HepG2 (cell line): ENCODE measurements around the gene CALY. TPM values are rescaled to one million over a fixed set of nuclear protein-coding genes. Genes with fewer than 3 reads are reported as not detected.

Experiments used
- ATF7 ChIP-seq, 2 experiments: fragments of 450-650 bp in 1 of 2; sonication (generic) in 1 of 2; formaldehyde crosslinking in 1 of 2; IDR thresholded peaks; 2 replicates each; pipeline versions ENCODE4 v1.4.0 to v1.6.1; 2016 to 2020; ENCODE audit warnings: antibody characterized with exemption in 1 of 2, mild to moderate bottlenecking in 1 of 2, missing genetic modification reagents in 1 of 2
- BCL3 ChIP-seq: sonication (generic); formaldehyde crosslinking; IDR thresholded peaks from 2 replicates; pipeline ENCODE4 v1.5.1; 2020; ENCODE audit warnings: mild to moderate bottlenecking, missing genetic modification reagents, moderate library complexity
- DDIT3 ChIP-seq: sonication (generic); formaldehyde crosslinking; IDR thresholded peaks from 2 replicates; pipeline ENCODE4 v1.4.0; 2020; ENCODE audit warnings: mild to moderate bottlenecking, missing genetic modification reagents
- FOXK1 ChIP-seq: sonication (generic); formaldehyde crosslinking; IDR thresholded peaks from 2 replicates; pipeline ENCODE4 v1.4.0; 2020; ENCODE audit warnings: low read depth, missing genetic modification reagents, borderline replicate concordance
- KAT8 ChIP-seq: IDR thresholded peaks from 2 replicates; pipeline ENCODE4 v1.6.1; 2016; ENCODE audit warnings: missing genetic modification reagents, missing compliant biosample characterization
- MEIS2 ChIP-seq: sonication (generic); formaldehyde crosslinking; IDR thresholded peaks from 2 replicates; pipeline ENCODE4 v1.9.0; 2021; ENCODE audit warnings: mild to moderate bottlenecking, missing genetic modification reagents
- MXD3 ChIP-seq: IDR thresholded peaks from 2 replicates; pipeline ENCODE4 v1.6.1; 2016; ENCODE audit warnings: mild to moderate bottlenecking, missing biosample characterization, missing genetic modification reagents
- NONO ChIP-seq, 2 experiments: fragments of 450-650 bp in 1 of 2; sonication (generic) in 1 of 2; formaldehyde crosslinking in 1 of 2; IDR thresholded peaks in 1 of 2; conservative IDR thresholded peaks in 1 of 2; 2 replicates each; pipeline versions ENCODE4 v1.6.1 to v1.8.0; 2017 to 2022; ENCODE audit warnings: mild to moderate bottlenecking in 1 of 2, missing genetic modification reagents in 1 of 2, moderate library complexity in 1 of 2
- SKI ChIP-seq: fragments of 450-650 bp; IDR thresholded peaks from one replicate; pipeline ENCODE4 v1.6.1; 2018; ENCODE audit warnings: mild to moderate bottlenecking; ENCODE audit not compliant: partially characterized antibody
- SOX5 ChIP-seq: IDR thresholded peaks from 2 replicates; pipeline ENCODE4 v1.6.1; 2016; ENCODE audit warnings: borderline replicate concordance
- THAP9 ChIP-seq: sonication (generic); formaldehyde crosslinking; IDR thresholded peaks from 2 replicates; pipeline ENCODE4; 2020; ENCODE audit warnings: missing genetic modification reagents, mild to moderate bottlenecking, borderline replicate concordance
- ZFP62 ChIP-seq: sonication (generic); formaldehyde crosslinking; IDR thresholded peaks from 2 replicates; pipeline ENCODE4 v1.4.0; 2020; ENCODE audit warnings: missing genetic modification reagents
- ZGPAT ChIP-seq: IDR thresholded peaks from 2 replicates; pipeline ENCODE4 v1.6.1; 2016; ENCODE audit warnings: mild to moderate bottlenecking
- ZNF292 ChIP-seq: sonication (generic); formaldehyde crosslinking; IDR thresholded peaks from 2 replicates; pipeline ENCODE4 v1.8.1; 2022; ENCODE audit warnings: mild to moderate bottlenecking, low read depth, missing genetic modification reagents, borderline replicate concordance
- ZNF44 ChIP-seq: sonication (generic); formaldehyde crosslinking; IDR thresholded peaks from 2 replicates; pipeline ENCODE4 v1.5.1; 2020; ENCODE audit warnings: mild to moderate bottlenecking, missing genetic modification reagents
- ZNF441 ChIP-seq: sonication (generic); formaldehyde crosslinking; IDR thresholded peaks from 2 replicates; pipeline ENCODE4 v1.7.0; 2021; ENCODE audit warnings: missing genetic modification reagents, borderline replicate concordance
- ZNF543 ChIP-seq: sonication (generic); formaldehyde crosslinking; IDR thresholded peaks from 2 replicates; pipeline ENCODE4 v1.4.0; 2020; ENCODE audit warnings: mild to moderate bottlenecking, missing genetic modification reagents
- ZNF574 ChIP-seq: sonication (generic); formaldehyde crosslinking; IDR thresholded peaks from 2 replicates; pipeline ENCODE4 v1.4.0; 2020; ENCODE audit warnings: missing genetic modification reagents
- ZSCAN21 ChIP-seq: sonication (generic); formaldehyde crosslinking; IDR thresholded peaks from 2 replicates; pipeline ENCODE4 v1.8.0; 2022; ENCODE audit warnings: mild to moderate bottlenecking, missing genetic modification reagents, moderate library complexity, borderline replicate concordance
- polyA plus RNA-seq, 8 experiments: library from polyadenylated mRNA; depleted of rRNA in 3 of 8; stranded (reverse) in 7 of 8; unstranded in 1 of 8; fragments of >200 nt; fragmentation: Illumina TruSeq in 4 of 8; extraction: Trizol in 4 of 8; gene quantifications; 2 replicates each; pipeline versions ENCODE4 v1.2.1 to v1.2.3, GENCODE V29; 2011 to 2016; ENCODE audit warnings: low read depth in 4 of 8, missing spikeins in 1 of 8, mixed read lengths in 1 of 8; ENCODE audit not compliant: insufficient read depth in 1 of 8
- total RNA-seq, 5 experiments: library from RNA; depleted of rRNA; stranded (reverse); fragments of >200 nt; fragmentation: Illumina TruSeq; extraction: Trizol; gene quantifications; 2 replicates each; pipeline ENCODE4 v1.2.3, GENCODE V29; 2016; ENCODE audit warnings: low read depth in 1 of 5

The CALY gene
- total and polyA plus RNA-seq, 2 of the 13 experiments (the other 11 are each of a cell fraction or from before 2014, with no cell fraction given): 0.08 TPM; not detected in 1

GRCh38 chr10:133318494-133319127 is 18.1 kb downstream of the CALY start (continued):
- TF ChIP-seq NONO (IDR thresholded peaks at IDR 0.05) (no peak), NONO (CRISPR knock-in tag; conservative IDR thresholded peaks at IDR 0.05) (peak; percentile 55; the same call in 1 of the 2 replicates), ZNF44 (CRISPR knock-in tag) (no peak), BCL3 (CRISPR knock-in tag) (no peak), FOXK1 (CRISPR knock-in tag) (peak; percentile 43; the same call in 1 of the 2 replicates), ATF7 (IDR thresholded peaks at IDR 0.05) (no peak), ATF7 (CRISPR knock-in tag; IDR thresholded peaks at IDR 0.05) (no peak), DDIT3 (no peak), ZNF292 (CRISPR knock-in tag) (peak; percentile 52; the same call in 1 of the 2 replicates), KAT8 (CRISPR knock-in tag) (0 out of 2 replicates have a peak, but pooled peaks have one; percentile 53), ZFP62 (CRISPR knock-in tag) (no peak), ZNF543 (peak; percentile 82; the same call in 1 of the 2 replicates), MXD3 (0 out of 2 replicates have a peak, but pooled peaks have one; percentile 32), SKI (peak; percentile 63), ZGPAT (CRISPR knock-in tag) (peak; percentile 70; the same call in 1 of the 2 replicates), MEIS2 (CRISPR knock-in tag) (0 out of 2 replicates have a peak, but pooled peaks have one; percentile 41), ZNF574 (CRISPR knock-in tag) (peak; percentile 81), SOX5 (CRISPR knock-in tag) (no peak), ZSCAN21 (peak; percentile 65; the same call in 1 of the 2 replicates), THAP9 (0 out of 2 replicates have a peak, but pooled peaks have one; percentile 34), ZNF441 (CRISPR knock-in tag) (peak; percentile 75; the same call in 1 of the 2 replicates)
